SK-N-SH (cell line): Measurements from ENCODE around the gene RPSA. TPM values are rescaled to one million over a fixed set of nuclear protein-coding genes. Genes with fewer than 3 reads are reported as not detected.

Experiments
- CTCF ChIA-PET: fragments of 300-600, 350-600 bp; formaldehyde crosslinking; extraction: SDS; loops from one replicate; lab custom pipeline; 2021; lab: Yijun Ruan, JAX
- POLR2A ChIA-PET: fragments of 350-600 bp; sonication (Branson Sonifier 250); formaldehyde crosslinking; extraction: SDS; loops from one replicate; lab custom pipeline; 2020; ENCODE audit warnings: antibody characterized with exemption, inconsistent platforms; lab: Yijun Ruan, JAX
- DNase-seq: peaks from one replicate; pipeline ENCODE4 v3.0.0; 2012
- H2AFZ ChIP-seq: fragments of 200-600 bp; sonication (generic); 2 replicates; pipeline ENCODE4 v1.8.1; 2016; ENCODE audit warnings: antibody characterized with exemption, mild to moderate bottlenecking, low read depth
- H3F3A ChIP-seq: fragments of 200-600 bp; sonication (generic); replicated peaks from 2 replicates; pipeline ENCODE3; 2016; ENCODE audit warnings: antibody characterized with exemption, mild to moderate bottlenecking; ENCODE audit not compliant: insufficient read depth
- H3K27ac ChIP-seq, 2 experiments: fragments of 200-500 bp in 1 of 2; fragments of 200-600 bp in 1 of 2; sonication (Bioruptor generic) in 1 of 2; sonication (generic), shearing (Covaris generic) in 1 of 2; 2 replicates each; pipeline versions ENCODE4 v1.5.1 to v1.6.1; 2014 to 2016; ENCODE audit warnings: low read depth in 2 of 2, inconsistent platforms in 1 of 2, low read length in 1 of 2, mild to moderate bottlenecking in 1 of 2, mixed read lengths in 1 of 2
- H3K27me3 ChIP-seq: fragments of 200-600 bp; sonication (generic), shearing (Covaris generic); 2 replicates; pipeline ENCODE4 v1.6.1; 2016; ENCODE audit warnings: mixed run types; ENCODE audit not compliant: insufficient read depth
- H3K36me3 ChIP-seq, 2 experiments: fragments of 200-500 bp in 1 of 2; fragments of 200-600 bp in 1 of 2; sonication (Bioruptor generic) in 1 of 2; sonication (generic) in 1 of 2; replicated peaks in 1 of 2; 2 replicates each; pipeline versions ENCODE3 to v1.5.1; 2014 to 2016; ENCODE audit warnings: low read length in 1 of 2, mild to moderate bottlenecking in 1 of 2; ENCODE audit not compliant: insufficient read depth in 2 of 2, control insufficient read depth in 1 of 2
- H3K4me1 ChIP-seq, 2 experiments: fragments of 200-500 bp in 1 of 2; fragments of 200-600 bp in 1 of 2; sonication (Bioruptor generic) in 1 of 2; sonication (generic), shearing (Covaris generic) in 1 of 2; 2 replicates each; pipeline versions ENCODE4 v1.5.1 to v1.6.1; 2014 to 2016; ENCODE audit warnings: low read depth in 1 of 2, low read length in 1 of 2, mixed run types in 1 of 2; ENCODE audit not compliant: insufficient read depth in 2 of 2, control insufficient read depth in 1 of 2
- H3K4me2 ChIP-seq: fragments of 200-600 bp; sonication (generic), shearing (Covaris generic); 2 replicates; pipeline ENCODE4 v1.6.1; 2017; ENCODE audit warnings: mixed run types
- H3K4me3 ChIP-seq, 2 experiments: fragments of 200-500 bp in 1 of 2; fragments of 200-600 bp in 1 of 2; sonication (Bioruptor generic) in 1 of 2; sonication (generic), shearing (Covaris generic) in 1 of 2; 2 replicates each; pipeline versions ENCODE4 v1.5.1 to v1.8.1; 2014 to 2016; ENCODE audit warnings: low read depth in 2 of 2, inconsistent platforms in 1 of 2, low read length in 1 of 2, mild to moderate bottlenecking in 1 of 2, mixed read lengths in 1 of 2, moderate library complexity in 1 of 2
- H3K79me2 ChIP-seq: fragments of 200-600 bp; sonication (generic); 2 replicates; pipeline ENCODE4 v1.8.1; 2017; ENCODE audit warnings: mild to moderate bottlenecking; ENCODE audit not compliant: insufficient read depth
- H3K9ac ChIP-seq: fragments of 200-600 bp; sonication (generic); 2 replicates; pipeline ENCODE4 v1.6.1; 2017; ENCODE audit warnings: mixed run types
- H3K9me2 ChIP-seq: fragments of 200-600 bp; sonication (generic); 2 replicates; pipeline ENCODE4 v1.6.1; 2017; ENCODE audit warnings: mixed run types
- H3K9me3 ChIP-seq: fragments of 200-600 bp; sonication (generic); 2 replicates; pipeline ENCODE4 v1.6.1; 2017; ENCODE audit warnings: mixed run types, mild to moderate bottlenecking, moderate library complexity
- H4K20me1 ChIP-seq: fragments of 200-600 bp; sonication (generic); 2 replicates; pipeline ENCODE4 v1.6.1; 2017; ENCODE audit warnings: mild to moderate bottlenecking, mixed run types; ENCODE audit not compliant: insufficient read depth
- CHD2 ChIP-seq: fragments of 150-350 bp; IDR thresholded peaks from 2 replicates; pipeline ENCODE4 v1.6.1; 2018; ENCODE audit warnings: low read length; ENCODE audit not compliant: partially characterized antibody
- FOXM1 ChIP-seq: IDR thresholded peaks from 2 replicates; pipeline ENCODE4 v1.4.0; 2012; ENCODE audit warnings: low read depth, mild to moderate bottlenecking
- GATA2 ChIP-seq: sonication (generic); formaldehyde crosslinking; IDR thresholded peaks from 2 replicates; pipeline ENCODE4 v1.5.0; 2020; ENCODE audit warnings: mild to moderate bottlenecking, missing genetic modification reagents
- JUND ChIP-seq: IDR thresholded peaks from 2 replicates; pipeline ENCODE4 v1.4.0; 2012
- MEF2A ChIP-seq: IDR thresholded peaks from 2 replicates; pipeline ENCODE4 v1.4.0; 2012; ENCODE audit warnings: low read depth, borderline replicate concordance
- MXI1 ChIP-seq: IDR thresholded peaks from 2 replicates; pipeline ENCODE4 v1.6.1; 2012; ENCODE audit warnings: mild to moderate bottlenecking, low read depth, low read length, improper control_type of control experiment
- NFIC ChIP-seq: IDR thresholded peaks from 2 replicates; pipeline ENCODE4 v1.4.0; 2012; ENCODE audit warnings: borderline replicate concordance
- RAD21 ChIP-seq: IDR thresholded peaks from 2 replicates; pipeline ENCODE4 v1.6.1; 2012; ENCODE audit warnings: mild to moderate bottlenecking, low read length
- RCOR1 ChIP-seq: fragments of 150-350 bp; IDR thresholded peaks from 2 replicates; pipeline ENCODE4 v1.6.1; 2017; ENCODE audit warnings: antibody characterized with exemption, low read length
- RFX5 ChIP-seq: IDR thresholded peaks from 2 replicates; pipeline ENCODE4 v1.6.1; 2012; ENCODE audit warnings: mild to moderate bottlenecking, improper control_type of control experiment, low read length
- RXRA ChIP-seq: IDR thresholded peaks from 2 replicates; pipeline ENCODE4 v1.4.0; 2012; ENCODE audit warnings: low read depth, mild to moderate bottlenecking, borderline replicate concordance
- SIN3A ChIP-seq: IDR thresholded peaks from 2 replicates; pipeline ENCODE4 v1.6.1; 2012; ENCODE audit warnings: low read depth, mild to moderate bottlenecking, low read length, moderate library complexity, borderline replicate concordance
- TCF12 ChIP-seq: IDR thresholded peaks from 2 replicates; pipeline ENCODE4 v1.4.0; 2012
- TEAD4 ChIP-seq: IDR thresholded peaks from 2 replicates; pipeline ENCODE4 v1.4.0; 2012; ENCODE audit warnings: mild to moderate bottlenecking, borderline replicate concordance; ENCODE audit not compliant: insufficient read depth
- USF1 ChIP-seq: IDR thresholded peaks from 2 replicates; pipeline ENCODE4 v1.4.0; 2012; ENCODE audit warnings: low read depth, borderline replicate concordance
- YY1 ChIP-seq: IDR thresholded peaks from 2 replicates; pipeline ENCODE4 v1.4.0; 2012; ENCODE audit warnings: low read depth, mild to moderate bottlenecking
- WGBS: methylation state at CpG from one replicate; pipeline ENCODE4 v1.1.6; 2017; ENCODE audit warnings: low lambda C conversion rate; 5-methylcytosine and 5-hydroxymethylcytosine counted together
- polyA plus RNA-seq, 3 experiments: library from polyadenylated mRNA; depleted of rRNA; stranded (reverse); fragments of >200 nt; gene quantifications; 2 replicates each; pipeline ENCODE4 v1.2.3, GENCODE V29; 2012
- TF ChIP-seq, protein P1 (sequence below): IDR thresholded peaks from 2 replicates; pipeline ENCODE4; 2012
- TF ChIP-seq, protein P2 (sequence below): IDR thresholded peaks from 2 replicates; pipeline ENCODE4 v1.6.1; 2012; ENCODE audit warnings: mild to moderate bottlenecking, low read depth, low read length, moderate library complexity

Gene RPSA
- polyA plus RNA-seq, 1 of the 3 experiments (the other 2 are of a cell fraction) = 2,958 TPM

DNA sequence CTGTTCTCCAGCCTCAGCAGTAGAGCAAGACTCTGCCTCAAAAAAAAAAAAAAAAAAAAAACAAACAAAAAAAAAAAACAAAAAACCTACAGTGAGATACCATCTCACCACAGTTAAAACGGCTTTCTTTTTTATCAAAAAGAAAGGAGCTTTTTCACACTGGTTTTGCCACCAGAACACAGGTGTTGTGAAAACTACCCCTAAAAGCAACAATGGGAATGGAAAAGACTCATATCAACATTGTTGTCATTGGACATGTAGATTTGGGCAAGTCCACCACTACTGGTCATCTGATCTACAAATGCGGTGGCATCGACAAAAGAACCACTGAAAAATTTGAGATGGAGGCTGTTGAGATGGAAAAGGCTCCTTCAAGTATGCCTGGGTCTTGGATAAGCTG, 48.2 kb upstream of the RPSA start:
- H3K9me2 ChIP-seq = no peaks in the 10 kb centered on the region
- no peaks in the 10 kb centered on the region for H3K27me3 ChIP-seq
- no peak overlapping the region for H2AFZ ChIP-seq
- no peak overlapping the region for H3K9ac ChIP-seq
- ChIA-PET CTCF (interaction anchor here (0.6 kb wide), 1 partner anchor 12 kb away, joined by 3 read pairs; no protein-coding TSS in a partner anchor), POLR2A (no interaction called here)
- H3K27ac ChIP-seq = no peak overlapping the region
- H3K79me2 ChIP-seq = no peaks in the 10 kb centered on the region
- DNase-seq = no peak
- TF ChIP-seq JUND = no peak
- no peaks in the 10 kb centered on the region for H3F3A ChIP-seq
- H4K20me1 ChIP-seq = no peaks in the 10 kb centered on the region
- no peaks in the 10 kb centered on the region for H3K4me1 ChIP-seq
- no peaks in the 10 kb centered on the region for H3K9me3 ChIP-seq
- H3K4me3 ChIP-seq = no peak overlapping the region
- no peaks in the 10 kb centered on the region for H3K36me3 ChIP-seq
- 4% methylated on average over 3 of the region's 3 CpGs for WGBS
- no peak overlapping the region for H3K4me2 ChIP-seq

GRCh38 chr3:39361252-39361927, 45.1 kb upstream of the RPSA start:
- CTCF ChIA-PET = no interaction called here
- Histone ChIP-seq H3K27me3 (no peaks in the 10 kb centered on the region), H3K4me1 (no peaks in the 10 kb centered on the region), H3K9ac (no peak overlapping the region), H2AFZ (no peak overlapping the region), H3K27ac (no peak overlapping the region), H3K9me3 (no peaks in the 10 kb centered on the region), H4K20me1 (no peaks in the 10 kb centered on the region), H3K79me2 (no peaks in the 10 kb centered on the region), H3K4me3 (no peak overlapping the region), H3K4me2 (no peak overlapping the region), H3K9me2 (no peaks in the 10 kb centered on the region), H3K36me3 (no peaks in the 10 kb centered on the region), H3F3A (no peaks in the 10 kb centered on the region)
- no peak for TF ChIP-seq CHD2
- no peak for TF ChIP-seq TCF12
- TF ChIP-seq FOXM1 = no peak
- TF ChIP-seq MEF2A = no peak
- TF ChIP-seq USF1 = no peak
- TF ChIP-seq RAD21 = no peak
- TF ChIP-seq, protein P1, sequence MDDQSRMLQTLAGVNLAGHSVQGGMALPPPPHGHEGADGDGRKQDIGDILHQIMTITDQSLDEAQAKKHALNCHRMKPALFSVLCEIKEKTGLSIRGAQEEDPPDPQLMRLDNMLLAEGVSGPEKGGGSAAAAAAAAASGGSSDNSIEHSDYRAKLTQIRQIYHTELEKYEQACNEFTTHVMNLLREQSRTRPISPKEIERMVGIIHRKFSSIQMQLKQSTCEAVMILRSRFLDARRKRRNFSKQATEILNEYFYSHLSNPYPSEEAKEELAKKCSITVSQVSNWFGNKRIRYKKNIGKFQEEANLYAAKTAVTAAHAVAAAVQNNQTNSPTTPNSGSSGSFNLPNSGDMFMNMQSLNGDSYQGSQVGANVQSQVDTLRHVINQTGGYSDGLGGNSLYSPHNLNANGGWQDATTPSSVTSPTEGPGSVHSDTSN = no peak
- no peak for TF ChIP-seq JUND
- no peak for TF ChIP-seq GATA2 (CRISPR knock-in tag)
- TF ChIP-seq, protein P2, sequence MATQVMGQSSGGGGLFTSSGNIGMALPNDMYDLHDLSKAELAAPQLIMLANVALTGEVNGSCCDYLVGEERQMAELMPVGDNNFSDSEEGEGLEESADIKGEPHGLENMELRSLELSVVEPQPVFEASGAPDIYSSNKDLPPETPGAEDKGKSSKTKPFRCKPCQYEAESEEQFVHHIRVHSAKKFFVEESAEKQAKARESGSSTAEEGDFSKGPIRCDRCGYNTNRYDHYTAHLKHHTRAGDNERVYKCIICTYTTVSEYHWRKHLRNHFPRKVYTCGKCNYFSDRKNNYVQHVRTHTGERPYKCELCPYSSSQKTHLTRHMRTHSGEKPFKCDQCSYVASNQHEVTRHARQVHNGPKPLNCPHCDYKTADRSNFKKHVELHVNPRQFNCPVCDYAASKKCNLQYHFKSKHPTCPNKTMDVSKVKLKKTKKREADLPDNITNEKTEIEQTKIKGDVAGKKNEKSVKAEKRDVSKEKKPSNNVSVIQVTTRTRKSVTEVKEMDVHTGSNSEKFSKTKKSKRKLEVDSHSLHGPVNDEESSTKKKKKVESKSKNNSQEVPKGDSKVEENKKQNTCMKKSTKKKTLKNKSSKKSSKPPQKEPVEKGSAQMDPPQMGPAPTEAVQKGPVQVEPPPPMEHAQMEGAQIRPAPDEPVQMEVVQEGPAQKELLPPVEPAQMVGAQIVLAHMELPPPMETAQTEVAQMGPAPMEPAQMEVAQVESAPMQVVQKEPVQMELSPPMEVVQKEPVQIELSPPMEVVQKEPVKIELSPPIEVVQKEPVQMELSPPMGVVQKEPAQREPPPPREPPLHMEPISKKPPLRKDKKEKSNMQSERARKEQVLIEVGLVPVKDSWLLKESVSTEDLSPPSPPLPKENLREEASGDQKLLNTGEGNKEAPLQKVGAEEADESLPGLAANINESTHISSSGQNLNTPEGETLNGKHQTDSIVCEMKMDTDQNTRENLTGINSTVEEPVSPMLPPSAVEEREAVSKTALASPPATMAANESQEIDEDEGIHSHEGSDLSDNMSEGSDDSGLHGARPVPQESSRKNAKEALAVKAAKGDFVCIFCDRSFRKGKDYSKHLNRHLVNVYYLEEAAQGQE = no peak
- TF ChIP-seq RXRA = no peak
- no peak for TF ChIP-seq YY1
- TF ChIP-seq MXI1 = no peak
- no peak for TF ChIP-seq TEAD4
- TF ChIP-seq NFIC = no peak
- no peak for TF ChIP-seq RCOR1
- no peak for TF ChIP-seq SIN3A
- no peak for TF ChIP-seq RFX5
- DNase-seq = no peak
- POLR2A ChIA-PET = no interaction called here
- 38% methylated on average over 8 of the region's 8 CpGs for WGBS
